H9 (cell line): Measurements from ENCODE around the gene VIM. TPM values are rescaled to one million over a fixed set of nuclear protein-coding genes. Genes with fewer than 3 reads are reported as not detected.
A peak's percentile ranks its signal among the peaks of the same experiment; 100 is the strongest.

Experiments used
- DNase-seq: peaks from one replicate; pipeline ENCODE4 v3.0.0-alpha.2; 2017
- H2AFZ ChIP-seq: one replicate; pipeline ENCODE4 v1.6.1; 2013; ENCODE audit warnings: mild to moderate bottlenecking, low read length, control low read depth, moderate library complexity
- H2AK5ac ChIP-seq: 2 replicates; pipeline ENCODE4 v1.6.1; 2013; ENCODE audit warnings: low read length, control low read depth, mixed read lengths; ENCODE audit not compliant: insufficient read length
- H2BK120ac ChIP-seq: one replicate; pipeline ENCODE4 v1.6.1; 2013; ENCODE audit warnings: low read depth, mild to moderate bottlenecking, low read length, control low read depth, inconsistent platforms; ENCODE audit not compliant: poor library complexity, severe bottlenecking
- H2BK12ac ChIP-seq: 2 replicates; pipeline ENCODE4 v1.6.1; 2013; ENCODE audit warnings: low read length, control low read depth, mixed read lengths, low read depth; ENCODE audit not compliant: insufficient read length
- H2BK15ac ChIP-seq: 2 replicates; pipeline ENCODE4 v1.6.1; 2013; ENCODE audit warnings: low read depth, low read length, control low read depth
- H2BK20ac ChIP-seq: one replicate; pipeline ENCODE4 v1.6.1; 2013; ENCODE audit warnings: low read depth, mild to moderate bottlenecking, low read length, control low read depth, inconsistent platforms; ENCODE audit not compliant: poor library complexity, severe bottlenecking
- H2BK5ac ChIP-seq: 2 replicates; pipeline ENCODE4 v1.6.1; 2013; ENCODE audit warnings: low read length, control low read depth, mixed read lengths; ENCODE audit not compliant: insufficient read length
- H3K14ac ChIP-seq: 2 replicates; pipeline ENCODE4 v1.6.1; 2013; ENCODE audit warnings: low read length, control low read depth; ENCODE audit not compliant: insufficient read depth
- H3K18ac ChIP-seq: 2 replicates; pipeline ENCODE4 v1.6.1; 2013; ENCODE audit warnings: low read depth, mild to moderate bottlenecking, mixed read lengths, low read length, control low read depth; ENCODE audit not compliant: insufficient read length
- H3K23ac ChIP-seq: 2 replicates; pipeline ENCODE4 v1.6.1; 2013; ENCODE audit warnings: low read length, control low read depth, mixed read lengths, low read depth; ENCODE audit not compliant: insufficient read length
- H3K23me2 ChIP-seq: 2 replicates; pipeline ENCODE4 v1.6.1; 2013; ENCODE audit warnings: low read depth, mild to moderate bottlenecking, mixed read lengths, low read length, control low read depth; ENCODE audit not compliant: insufficient read length, poor library complexity, severe bottlenecking
- H3K27ac ChIP-seq: 2 replicates; pipeline ENCODE4 v1.5.1; 2013; ENCODE audit warnings: low read length, control low read depth, mixed read lengths, low read depth; ENCODE audit not compliant: insufficient read length
- H3K27me3 ChIP-seq: 2 replicates; pipeline ENCODE4 v1.6.1; 2013; ENCODE audit warnings: low read length, control low read depth, inconsistent platforms; ENCODE audit not compliant: insufficient read depth
- H3K4ac ChIP-seq: 2 replicates; pipeline ENCODE4 v1.6.1; 2013; ENCODE audit warnings: low read depth, mild to moderate bottlenecking, control low read depth, inconsistent platforms, low read length, moderate library complexity
- H3K4me1 ChIP-seq: 2 replicates; pipeline ENCODE4 v1.6.1; 2013; ENCODE audit warnings: low read length, control low read depth, inconsistent platforms; ENCODE audit not compliant: insufficient read depth
- H3K4me2 ChIP-seq: 2 replicates; pipeline ENCODE4 v1.6.1; 2013; ENCODE audit warnings: low read length, control low read depth, mixed read lengths; ENCODE audit not compliant: insufficient read length, insufficient read depth
- H3K56ac ChIP-seq: 2 replicates; pipeline ENCODE4 v1.6.1; 2013; ENCODE audit warnings: low read depth, mild to moderate bottlenecking, mixed read lengths, low read length, control low read depth; ENCODE audit not compliant: insufficient read length
- H3K79me1 ChIP-seq: 2 replicates; pipeline ENCODE4 v1.6.1; 2013; ENCODE audit warnings: low read depth, mild to moderate bottlenecking, moderate library complexity, low read length, control low read depth, inconsistent platforms; ENCODE audit not compliant: insufficient read depth, poor library complexity, severe bottlenecking
- H3K79me2 ChIP-seq: 2 replicates; pipeline ENCODE4 v1.6.1; 2013; ENCODE audit warnings: low read length, control low read depth, inconsistent platforms; ENCODE audit not compliant: insufficient read depth
- H3K9ac ChIP-seq: 2 replicates; pipeline ENCODE4 v1.6.1; 2013; ENCODE audit warnings: low read length, control low read depth, mixed read lengths; ENCODE audit not compliant: insufficient read length; ENCODE audit errors: extremely low read depth
- H3K9me3 ChIP-seq: one replicate; pipeline ENCODE4 v1.6.1; 2013; ENCODE audit warnings: low read depth, low read length, inconsistent platforms; ENCODE audit not compliant: control insufficient read depth
- H3T11ph ChIP-seq: one replicate; pipeline ENCODE4 v1.6.1; 2013; ENCODE audit warnings: mild to moderate bottlenecking, low read length, control low read depth, inconsistent platforms
- H4K20me1 ChIP-seq: one replicate; pipeline ENCODE4 v1.6.1; 2013; ENCODE audit not compliant: control insufficient read depth, insufficient read length, insufficient read depth
- H4K5ac ChIP-seq: 2 replicates; pipeline ENCODE4 v1.6.1; 2013; ENCODE audit warnings: low read depth, mild to moderate bottlenecking, mixed read lengths, low read length, control low read depth; ENCODE audit not compliant: insufficient read length
- H4K8ac ChIP-seq: replicated peaks from 2 replicates; pipeline ENCODE4 v1.6.1; 2013; ENCODE audit warnings: low read length, control low read depth, mixed read lengths, low read depth; ENCODE audit not compliant: insufficient read length
- H4K91ac ChIP-seq: 2 replicates; pipeline ENCODE4 v1.6.1; 2013; ENCODE audit warnings: low read depth, mild to moderate bottlenecking, moderate library complexity, mixed read lengths, low read length, control low read depth; ENCODE audit not compliant: insufficient read length
- H3K27ac Mint-ChIP-seq, 3 experiments: 2 replicates in 2 of 3; 3 replicates in 1 of 3; pipeline ENCODE4 v1.8.0; 2020 to 2021; ENCODE audit warnings: mixed read lengths in 3 of 3, mild to moderate bottlenecking in 1 of 3, moderate library complexity in 1 of 3
- H3K27me3 Mint-ChIP-seq: 2 replicates; pipeline ENCODE4 v1.8.0; 2021; ENCODE audit warnings: low read depth, mild to moderate bottlenecking, moderate library complexity, mixed read lengths
- H3K36me3 Mint-ChIP-seq, 3 experiments: 2 replicates in 2 of 3; 3 replicates in 1 of 3; pipeline ENCODE4 v1.8.0; 2020 to 2021; ENCODE audit warnings: low read depth in 3 of 3, mixed read lengths in 3 of 3; ENCODE audit not compliant: insufficient read depth in 1 of 3
- H3K4me1 Mint-ChIP-seq, 2 experiments: 2 replicates each; pipeline ENCODE4 v1.8.0; 2020; ENCODE audit warnings: mixed read lengths in 2 of 2
- H3K4me3 Mint-ChIP-seq, 2 experiments: 2 replicates in 1 of 2; 3 replicates in 1 of 2; pipeline ENCODE4 v1.8.0; 2020 to 2021; ENCODE audit warnings: mild to moderate bottlenecking in 2 of 2, mixed read lengths in 2 of 2, moderate library complexity in 1 of 2
- H3K9me3 Mint-ChIP-seq, 2 experiments: 2 replicates in 1 of 2; 3 replicates in 1 of 2; pipeline ENCODE4 v1.8.0; 2020; ENCODE audit warnings: mild to moderate bottlenecking in 2 of 2, mixed read lengths in 2 of 2, moderate library complexity in 1 of 2
- WGBS: extraction: QIAGEN DNeasy Blood & Tissue Kit; methylation state at CpG from one replicate; pipeline ENCODE4 v1.1.7; 2013; ENCODE audit warnings: missing lambda C conversion rate, low lambda C conversion rate, mixed read lengths; ENCODE audit not compliant: insufficient read length; ENCODE audit errors: extremely low coverage; 5-methylcytosine and 5-hydroxymethylcytosine counted together
- total RNA-seq: library from RNA; stranded (reverse); gene quantifications from 2 replicates; pipeline ENCODE4 v1.2.1, GENCODE V29; 2021
- TF ChIP-seq, protein P1 (sequence below): fragments of 200-600 bp; sonication (generic); conservative IDR thresholded peaks from 3 replicates; pipeline ENCODE4 v1.8.0; 2021; ENCODE audit warnings: antibody characterized with exemption, mild to moderate bottlenecking

Gene VIM
- total RNA-seq, 1 experiment from 2014 or later = 232 TPM

GRCh38 chr10:17257466-17258321 is 29.7 kb downstream of the VIM start:
- Histone ChIP-seq H3K4me1 (no peaks in the 10 kb centered on the region), H2AK5ac (no peak overlapping the region), H3K27ac (no peak overlapping the region), H3K23ac (no peak overlapping the region), H3K9me3 (peaks cover under 1% of the 10 kb centered on the region), H3K56ac (no peak overlapping the region), H4K91ac (no peak overlapping the region), H2BK5ac (no peak overlapping the region), H3K79me1 (no peaks in the 10 kb centered on the region), H2BK120ac (no peak overlapping the region), H3T11ph (no peak overlapping the region), H2AFZ (peak overlapping the region; percentile 98), H3K9ac (no peak overlapping the region), H4K8ac (no peak overlapping the region), H4K20me1 (no peaks in the 10 kb centered on the region), H3K79me2 (no peaks in the 10 kb centered on the region), H4K5ac (no peak overlapping the region), H2BK15ac (no peak overlapping the region), H2BK20ac (no peak overlapping the region), H2BK12ac (no peak overlapping the region), H3K4me2 (no peak overlapping the region), H3K27me3 (no peaks in the 10 kb centered on the region), H3K4ac (no peak overlapping the region), H3K14ac (no peak overlapping the region), H3K23me2 (no peaks in the 10 kb centered on the region), H3K18ac (no peak overlapping the region)
- Mint-ChIP-seq H3K4me1 (peaks cover 7% of the 10 kb centered on the region in 2 experiments), H3K9me3 (peaks cover 18 to 25% of the 10 kb centered on the region in 2 experiments), H3K36me3 (peaks cover 5 to 13% (median 8%) of the 10 kb centered on the region in 3 experiments; a peak in 6 of 7 replicates), H3K27ac (no peak overlapping the region; a peak in 1 of 7 replicates), H3K4me3 (peak overlapping the region in 1 of 2 experiments; percentile 14; a peak in 2 of 5 replicates), H3K27me3 (no peaks in the 10 kb centered on the region)
- TF ChIP-seq, protein P1, sequence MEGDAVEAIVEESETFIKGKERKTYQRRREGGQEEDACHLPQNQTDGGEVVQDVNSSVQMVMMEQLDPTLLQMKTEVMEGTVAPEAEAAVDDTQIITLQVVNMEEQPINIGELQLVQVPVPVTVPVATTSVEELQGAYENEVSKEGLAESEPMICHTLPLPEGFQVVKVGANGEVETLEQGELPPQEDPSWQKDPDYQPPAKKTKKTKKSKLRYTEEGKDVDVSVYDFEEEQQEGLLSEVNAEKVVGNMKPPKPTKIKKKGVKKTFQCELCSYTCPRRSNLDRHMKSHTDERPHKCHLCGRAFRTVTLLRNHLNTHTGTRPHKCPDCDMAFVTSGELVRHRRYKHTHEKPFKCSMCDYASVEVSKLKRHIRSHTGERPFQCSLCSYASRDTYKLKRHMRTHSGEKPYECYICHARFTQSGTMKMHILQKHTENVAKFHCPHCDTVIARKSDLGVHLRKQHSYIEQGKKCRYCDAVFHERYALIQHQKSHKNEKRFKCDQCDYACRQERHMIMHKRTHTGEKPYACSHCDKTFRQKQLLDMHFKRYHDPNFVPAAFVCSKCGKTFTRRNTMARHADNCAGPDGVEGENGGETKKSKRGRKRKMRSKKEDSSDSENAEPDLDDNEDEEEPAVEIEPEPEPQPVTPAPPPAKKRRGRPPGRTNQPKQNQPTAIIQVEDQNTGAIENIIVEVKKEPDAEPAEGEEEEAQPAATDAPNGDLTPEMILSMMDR = peak; percentile 92
- peak; percentile 42 for DNase-seq
- no CpG with 5 or more reads among the region's 8 CpGs for WGBS
